Right forelimb (tissue), 1 donor: ENCODE results near the gene KCNN3.

ENCODE experiments used
- DNase-seq: peaks from one replicate; pipeline ENCODE4 v3.0.0-alpha.2; 2018

The KCNN3 gene

DNA sequence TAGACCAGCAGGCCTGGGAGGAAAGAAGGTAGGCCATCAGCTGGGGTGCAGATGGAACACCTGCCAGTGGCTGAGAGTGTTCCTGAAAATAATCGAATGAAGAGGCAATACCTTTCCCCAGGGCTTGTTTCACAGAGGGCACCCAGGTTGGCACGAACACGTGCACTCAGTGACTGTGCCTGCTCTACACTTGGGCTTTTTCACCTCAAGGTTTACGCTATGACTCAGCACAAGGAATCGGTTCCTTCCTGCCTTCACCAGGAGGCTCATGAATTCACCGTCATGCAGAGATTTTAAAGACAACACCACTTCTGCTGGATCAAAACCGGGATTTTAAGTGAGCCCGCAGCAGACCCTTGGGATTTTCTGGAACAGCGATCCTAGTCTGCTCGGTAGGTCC, 143.6 kb downstream of the KCNN3 start:
- no peak for DNase-seq

DNA sequence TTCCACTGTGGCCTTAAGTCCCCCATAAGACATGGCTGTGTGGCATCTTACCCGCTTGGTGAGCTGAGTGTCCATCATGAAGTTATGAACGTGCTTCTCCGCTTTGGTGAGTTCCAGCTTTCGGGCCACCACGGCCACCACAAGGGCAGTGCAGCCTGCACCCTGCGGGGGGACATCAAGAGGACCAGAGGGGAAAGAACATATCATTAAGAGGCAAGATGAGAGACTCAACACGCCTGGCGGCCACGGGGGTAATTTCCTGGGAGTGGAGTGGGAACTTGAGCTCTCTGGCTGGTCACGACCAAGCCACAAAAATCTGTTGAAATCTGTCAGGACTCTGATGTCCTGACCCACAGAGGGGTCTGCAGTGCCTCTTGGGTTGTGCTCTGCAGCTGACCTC, 144.2 kb downstream of the KCNN3 start:
- DNase-seq: no peak

DNA sequence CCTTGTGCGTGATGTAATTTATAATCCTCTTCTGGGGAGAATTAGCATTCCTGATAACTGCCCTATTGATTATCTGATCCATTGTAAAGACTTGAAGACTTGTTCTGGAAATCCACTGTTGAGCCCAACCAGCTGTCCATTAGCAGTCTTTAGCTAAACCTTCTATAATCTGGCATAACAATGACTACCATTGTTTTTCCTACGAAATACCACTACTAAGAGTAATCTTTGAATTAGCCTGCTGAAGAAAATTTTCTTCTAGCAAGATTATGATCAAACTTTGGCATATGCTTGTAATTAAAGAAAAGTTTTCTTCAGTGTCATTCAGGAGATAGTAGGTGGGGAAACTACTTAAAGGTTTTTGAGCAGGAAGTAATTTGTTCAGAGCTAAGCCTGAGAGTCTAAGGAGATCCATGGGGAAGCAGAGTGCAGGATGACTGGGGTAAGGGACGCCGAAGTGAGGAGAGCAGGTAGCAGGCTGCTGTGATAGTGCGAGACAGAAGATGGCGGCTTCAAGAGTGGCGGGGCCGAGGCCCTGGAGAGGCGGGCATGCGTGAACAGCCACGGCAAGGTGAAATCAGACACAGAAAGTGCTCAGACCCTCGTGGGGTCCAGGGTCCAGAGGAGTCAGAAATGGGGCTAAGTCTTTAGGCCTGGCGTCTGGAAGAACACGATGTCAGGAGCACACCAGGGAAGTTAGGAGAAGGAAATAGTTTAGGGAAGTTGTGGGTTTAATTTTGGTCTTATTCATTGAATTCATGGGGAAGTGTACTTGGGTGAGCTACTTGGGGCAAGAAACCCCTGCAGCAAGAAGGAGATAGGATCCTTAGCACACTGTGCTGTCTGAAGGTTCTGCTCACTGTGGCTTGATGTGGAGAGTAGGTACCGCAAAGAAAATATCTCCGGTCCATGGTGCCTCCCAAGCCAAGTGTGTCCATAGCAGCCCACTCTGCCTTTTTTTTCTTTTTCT, 149.5 kb downstream of the KCNN3 start:
- no peak for DNase-seq

DNA sequence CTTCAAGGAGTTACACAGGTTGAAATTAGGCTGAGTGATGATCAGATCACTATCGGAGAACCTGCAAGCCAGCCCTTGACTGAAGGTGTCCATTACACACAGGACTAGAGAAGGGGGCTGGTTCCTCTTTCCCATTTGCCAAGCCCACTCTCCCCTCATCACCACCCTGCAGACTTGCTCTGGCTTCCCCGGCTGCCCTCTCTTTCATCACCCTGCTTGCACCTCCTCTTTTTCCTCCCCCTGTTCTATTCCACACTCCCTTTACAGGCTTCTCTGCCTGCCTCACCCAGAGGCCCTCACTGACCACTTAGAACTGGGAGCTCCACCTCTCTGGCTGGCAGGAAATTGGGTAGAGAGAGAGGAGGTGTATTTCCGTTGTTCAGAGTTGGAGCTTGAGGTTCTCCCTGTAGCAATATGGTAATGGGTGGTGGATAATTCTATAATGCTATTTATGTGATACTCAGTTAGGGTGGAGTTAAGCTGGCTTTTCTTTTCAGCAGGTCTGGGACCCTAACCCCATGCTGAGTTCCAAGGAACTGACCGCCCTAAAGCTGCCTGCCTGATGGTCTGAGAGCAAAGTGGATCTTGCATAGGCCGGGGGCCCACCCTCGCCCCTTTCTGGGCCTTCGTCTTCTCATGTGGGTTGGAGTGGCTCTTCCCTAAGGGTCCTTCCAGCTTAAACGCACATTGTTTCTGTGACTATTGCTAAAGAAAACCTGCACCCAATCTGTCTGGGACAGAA, 150.3 kb downstream of the KCNN3 start:
- DNase-seq: no peak

DNA sequence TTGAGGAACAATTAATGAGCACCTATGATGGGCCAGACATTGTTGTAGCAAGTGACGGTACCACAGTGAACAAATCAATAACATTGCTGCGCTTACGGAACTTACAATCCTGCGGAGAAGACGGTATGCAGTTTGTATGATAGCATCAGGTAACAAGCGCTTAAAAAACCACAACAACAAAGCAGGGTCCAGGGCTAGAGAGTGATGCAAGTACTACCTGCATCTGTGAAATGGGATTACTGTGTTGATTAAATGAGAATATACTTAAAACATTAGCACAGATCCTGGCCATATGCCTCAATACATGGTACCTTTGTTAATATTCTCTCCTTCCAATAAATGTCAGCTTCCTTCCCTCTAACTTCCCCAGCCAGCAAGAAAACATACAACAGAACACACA, 151.5 kb downstream of the KCNN3 start:
- no peak for DNase-seq

DNA sequence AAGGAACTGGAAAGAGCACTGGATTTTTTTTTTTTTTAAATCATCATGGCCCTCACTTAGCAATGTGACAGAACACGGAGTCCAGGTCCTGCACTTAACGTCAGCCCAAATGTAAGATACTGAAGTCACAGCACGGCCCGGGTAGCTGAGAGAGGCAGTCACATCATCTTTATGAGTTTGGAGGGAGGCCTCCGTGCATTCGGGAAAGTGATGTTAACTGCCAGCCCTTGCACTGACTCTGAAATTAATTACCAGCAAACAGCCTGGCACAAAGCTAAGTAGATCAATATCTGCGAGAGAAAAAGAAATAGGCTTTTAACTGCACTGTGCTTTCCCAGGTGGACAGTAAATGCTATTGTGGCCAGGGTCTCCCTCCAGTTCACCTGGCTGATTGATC, 152.6 kb downstream of the KCNN3 start:
- DNase-seq: no peak

DNA sequence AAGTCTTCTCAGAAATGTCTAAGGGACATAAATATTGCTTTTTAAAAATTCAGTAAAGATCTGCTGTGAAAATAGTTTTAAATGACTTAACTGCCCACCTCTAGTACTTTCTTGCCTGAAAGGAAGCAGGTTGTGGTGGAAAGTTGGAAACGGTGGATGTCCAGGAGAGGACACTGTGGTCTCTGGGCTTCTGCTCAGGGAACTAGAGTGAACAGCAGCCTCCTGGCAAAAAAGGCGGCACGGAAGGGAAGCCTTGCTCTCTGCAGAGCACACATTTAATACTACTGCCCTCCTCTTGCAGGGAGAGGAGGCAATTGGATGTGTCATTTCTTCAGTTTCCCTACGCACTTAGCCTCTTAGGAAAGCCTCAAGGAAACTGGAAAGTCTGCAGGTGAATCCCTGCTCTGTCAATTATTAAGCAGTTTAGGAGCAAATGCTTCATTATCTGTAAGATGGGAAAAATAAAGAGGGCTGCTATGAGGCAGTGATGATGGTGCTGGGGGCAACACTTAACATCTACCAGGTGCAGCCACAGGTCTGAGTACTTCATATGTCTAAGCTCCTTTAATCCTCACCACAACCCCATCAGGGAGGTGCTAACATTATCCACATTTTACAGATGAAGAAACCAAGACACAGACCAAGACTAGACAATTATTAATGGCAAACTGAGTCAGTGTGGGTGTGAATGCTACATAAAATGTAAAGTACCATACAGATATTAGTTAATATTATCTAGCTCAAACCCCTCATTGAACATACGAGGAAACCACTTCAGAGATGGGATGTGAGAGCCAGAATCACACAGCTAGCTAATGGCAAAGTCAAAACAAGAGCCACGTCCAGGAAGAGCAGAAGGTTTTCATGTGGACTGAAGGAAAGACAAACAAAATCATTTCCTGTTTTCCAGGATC, 153.2 kb downstream of the KCNN3 start:
- DNase-seq: no peak

DNA sequence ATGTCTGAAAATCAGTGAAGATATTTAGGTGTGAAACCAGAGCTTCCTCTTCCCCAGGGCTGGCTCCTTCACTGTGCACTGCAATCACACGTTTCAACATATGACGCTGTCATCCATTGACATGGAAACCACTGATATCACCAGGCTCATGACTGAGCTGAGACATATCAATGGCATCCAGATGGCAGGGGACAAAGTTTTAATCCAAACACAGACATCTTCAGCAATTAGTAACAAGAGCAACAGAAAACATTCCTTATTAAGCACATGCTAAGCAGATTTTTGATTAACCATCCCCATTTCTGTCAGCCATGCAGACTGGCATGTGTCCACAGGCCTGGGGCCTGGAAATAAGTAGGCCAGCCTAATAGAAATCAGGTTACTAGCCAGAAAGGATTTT, 154.1 kb downstream of the KCNN3 start:
- no peak for DNase-seq

DNA sequence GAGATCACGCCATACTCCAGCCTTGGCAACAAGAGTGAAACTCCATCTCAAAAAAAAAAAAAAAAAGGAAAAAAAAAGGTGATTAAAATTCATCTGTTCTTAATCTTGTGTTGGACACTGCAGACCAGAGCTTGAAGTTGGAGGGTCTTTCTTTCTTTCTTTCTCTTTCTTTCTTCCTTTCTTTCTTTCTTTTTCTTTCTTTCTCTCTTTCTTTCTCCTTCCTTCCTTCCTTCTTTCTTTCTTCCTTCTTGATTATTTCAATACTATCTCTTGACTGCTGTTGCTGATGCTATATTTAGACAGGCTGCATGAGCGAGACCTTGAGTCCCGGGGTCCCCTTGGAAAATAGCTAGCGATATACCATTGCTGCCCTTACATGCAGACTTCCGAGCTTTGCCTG, 154.7 kb downstream of the KCNN3 start:
- DNase-seq: no peak

DNA sequence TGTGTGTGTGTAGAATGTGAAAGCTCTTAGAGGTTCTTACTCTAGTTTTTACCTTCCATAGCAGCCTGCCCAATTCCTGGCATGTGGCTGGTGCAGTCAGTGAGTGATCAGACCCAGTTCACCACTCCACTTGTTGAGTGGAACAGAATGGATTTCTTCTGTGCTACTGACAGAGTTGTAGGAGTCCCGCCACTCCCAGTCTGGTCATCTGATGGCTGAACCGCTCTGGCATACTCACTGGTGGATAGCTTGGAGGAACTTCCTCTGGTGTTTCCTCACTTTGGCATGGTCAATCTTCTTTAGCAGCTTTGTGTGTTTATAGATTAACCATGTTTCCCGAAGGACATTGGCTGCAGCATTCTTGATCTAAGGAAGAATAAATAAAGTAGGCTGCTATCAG, 155.4 kb downstream of the KCNN3 start:
- no peak for DNase-seq

DNA sequence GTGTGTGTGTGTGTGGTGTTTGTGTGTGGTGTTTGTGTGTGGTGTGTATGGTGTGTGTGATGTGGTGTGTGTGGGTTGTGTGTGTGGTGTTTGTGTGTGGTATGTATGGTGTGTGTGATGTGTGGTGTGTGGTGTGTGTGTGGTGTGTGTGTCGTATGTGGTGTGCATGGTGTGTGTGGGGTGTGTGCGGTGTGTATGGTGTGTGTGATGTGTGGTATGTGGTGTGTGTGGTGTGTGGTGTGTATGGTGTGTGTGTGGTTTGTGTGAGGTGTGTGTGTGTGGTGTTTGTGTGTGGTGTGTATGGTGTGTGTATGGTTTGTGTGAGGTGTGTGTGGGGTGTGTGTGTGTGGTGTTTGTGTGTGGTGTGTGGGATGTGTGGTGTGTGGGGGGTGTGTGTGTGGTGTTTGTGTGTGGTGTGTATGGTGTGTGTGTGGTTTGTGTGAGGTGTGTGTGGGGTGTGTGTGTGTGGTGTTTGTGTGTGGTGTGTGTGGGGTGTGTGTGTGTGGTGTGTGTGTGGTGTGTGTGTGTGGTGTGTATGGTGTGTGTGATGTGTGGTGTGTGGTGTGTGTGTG, 155.9 kb downstream of the KCNN3 start:
- DNase-seq: no peak

DNA sequence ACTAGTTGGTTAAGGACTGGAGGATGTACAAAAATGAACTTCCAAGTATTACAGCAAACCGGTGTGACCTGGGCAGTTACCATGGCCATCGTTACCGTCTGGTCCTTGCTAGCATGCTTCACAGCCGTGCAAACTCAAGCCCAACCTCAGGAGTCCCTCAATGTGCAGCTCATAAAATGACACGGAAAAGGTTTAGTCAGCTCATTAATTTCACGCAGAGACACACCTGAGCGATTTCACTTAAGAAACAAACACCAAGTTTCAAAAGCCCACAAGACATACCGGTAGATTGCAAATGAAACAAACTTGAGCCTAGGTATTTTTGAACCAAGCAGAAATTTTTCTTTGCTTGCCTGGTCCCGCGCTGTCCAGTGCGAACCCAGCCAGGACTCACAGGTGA, 157.1 kb downstream of the KCNN3 start:
- no peak for DNase-seq

DNA sequence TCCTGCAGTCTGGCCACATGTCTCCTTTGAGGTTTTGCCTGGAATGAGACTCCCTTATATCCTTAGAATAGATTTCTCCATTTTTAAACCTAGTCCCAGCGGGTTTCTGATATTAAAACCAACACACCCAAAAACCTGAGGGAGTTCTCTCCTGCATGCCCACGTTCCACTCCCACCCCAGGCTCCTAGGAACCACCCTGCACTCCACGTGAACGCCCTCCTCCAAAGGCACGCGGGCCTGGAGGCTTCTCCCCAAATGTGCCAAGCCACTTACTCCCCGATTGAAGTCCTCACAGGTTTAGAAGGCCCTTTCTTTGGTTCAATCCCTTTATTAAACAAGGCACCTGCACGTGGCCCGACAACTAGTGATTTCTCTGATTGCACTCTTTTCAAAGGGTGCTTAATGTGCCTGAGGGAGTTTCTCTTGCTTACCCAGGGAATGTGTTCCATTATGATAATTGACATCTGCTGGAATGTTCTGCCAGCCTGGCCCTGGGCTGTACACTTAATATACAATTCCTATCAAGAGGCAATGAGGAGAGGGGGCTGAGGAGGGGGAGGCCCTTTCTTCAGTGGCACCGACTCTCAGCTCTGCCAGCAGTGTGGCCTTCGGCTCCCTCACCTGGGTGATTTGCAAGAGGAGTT, 157.8 kb downstream of the KCNN3 start:
- no peak for DNase-seq

DNA sequence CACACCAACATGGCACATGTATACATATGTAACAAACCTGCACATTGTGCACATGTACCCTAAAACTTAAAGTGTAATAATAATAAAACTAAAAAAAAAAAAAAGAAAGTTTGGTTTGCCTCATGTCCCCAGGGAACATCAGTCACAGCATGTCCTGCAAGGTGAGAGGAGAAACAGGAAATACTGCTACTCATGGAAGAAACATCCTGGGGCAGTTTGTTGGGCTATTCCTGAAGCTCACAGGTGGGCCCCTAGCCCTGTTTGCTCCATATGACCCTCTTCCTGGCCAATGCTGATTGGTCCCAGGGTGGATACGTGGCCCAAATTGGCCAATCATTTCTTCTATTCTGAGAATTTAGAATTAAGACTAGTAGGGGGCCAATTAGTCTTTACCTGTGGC, 158.7 kb downstream of the KCNN3 start:
- no peak for DNase-seq

DNA sequence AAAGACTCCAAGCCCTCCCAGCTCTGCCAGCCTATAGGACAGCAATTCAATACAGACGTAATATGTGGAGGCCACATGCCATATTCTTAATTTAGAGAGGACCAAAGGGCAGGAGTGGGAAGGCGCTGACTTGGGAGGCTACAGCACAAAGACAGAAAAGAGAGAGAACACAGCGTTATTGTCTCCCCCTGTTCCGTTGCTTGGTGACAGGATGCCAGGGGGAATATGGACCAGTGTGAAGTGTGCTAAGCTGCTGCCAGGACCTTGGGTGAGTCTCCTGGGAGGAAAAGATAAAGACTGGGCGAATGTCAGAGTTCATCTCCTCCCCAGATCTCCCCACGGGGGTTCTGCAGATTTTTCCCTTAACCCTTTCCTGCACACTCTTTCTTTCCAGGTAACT, 160.0 kb downstream of the KCNN3 start:
- no peak for DNase-seq

DNA sequence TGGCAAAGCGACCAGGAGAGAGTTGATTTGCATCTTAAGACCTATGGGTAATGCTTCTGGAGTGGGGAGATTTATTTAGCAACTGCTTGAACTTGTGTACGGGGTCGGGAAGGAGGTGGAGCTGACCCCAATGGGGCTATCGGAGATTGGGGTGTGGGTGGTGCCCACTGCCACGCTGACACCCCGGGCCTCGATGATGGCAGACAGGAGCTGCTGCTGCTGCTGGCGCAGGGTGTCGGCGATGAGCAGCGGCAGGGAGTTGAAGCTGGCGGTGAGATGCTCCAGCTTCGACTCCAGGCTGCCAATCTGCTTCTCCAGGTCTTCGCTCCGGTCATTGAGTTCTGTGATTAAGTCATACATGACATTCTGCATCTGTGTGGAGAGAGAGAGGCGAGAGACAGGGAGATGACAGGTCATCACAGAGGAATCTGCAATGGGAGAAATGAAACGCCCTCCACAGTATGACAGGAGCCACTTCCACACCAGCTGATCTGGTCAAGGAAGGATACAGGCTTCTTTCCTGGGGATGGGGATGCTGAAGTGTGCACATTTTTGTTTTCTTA, 162.1 kb downstream of the KCNN3 start:
- DNase-seq: no peak

DNA sequence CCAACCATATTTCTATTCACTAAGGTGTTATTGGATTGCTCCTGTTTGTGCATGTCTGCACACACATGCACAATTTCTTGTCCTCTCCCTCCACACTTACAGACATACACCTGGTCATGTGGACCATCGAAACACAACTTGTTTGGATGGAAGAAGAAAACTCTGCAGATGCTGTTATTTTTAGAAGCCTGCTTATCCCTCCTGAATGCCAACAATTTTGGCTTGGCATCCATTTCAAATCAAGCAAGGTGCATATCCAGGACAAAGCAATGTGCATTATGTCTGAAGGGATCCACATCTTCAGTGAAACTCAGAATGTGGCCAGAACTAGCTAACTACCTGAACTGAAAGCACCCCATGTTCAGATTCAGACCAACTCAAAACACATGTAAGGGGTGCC, 163.2 kb downstream of the KCNN3 start:
- no peak for DNase-seq

DNA sequence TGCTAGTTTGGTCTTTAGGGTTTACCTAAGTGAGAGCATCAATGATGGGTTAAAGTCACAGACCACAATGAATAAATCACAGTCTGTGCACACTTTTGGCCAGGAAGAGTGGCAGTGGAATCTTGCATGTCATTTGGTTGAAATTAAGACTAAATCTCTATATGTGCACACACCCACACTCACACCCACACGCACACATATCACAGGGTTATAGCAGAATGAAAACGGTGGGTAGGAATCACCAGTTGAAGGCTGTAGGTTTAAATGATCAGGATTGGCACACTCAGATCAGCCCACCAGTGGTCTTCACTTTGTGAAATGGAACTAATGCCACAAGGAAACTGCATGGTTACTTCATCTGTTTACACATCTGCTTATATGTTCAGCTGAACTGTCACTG, 164.5 kb downstream of the KCNN3 start:
- no peak for DNase-seq

DNA sequence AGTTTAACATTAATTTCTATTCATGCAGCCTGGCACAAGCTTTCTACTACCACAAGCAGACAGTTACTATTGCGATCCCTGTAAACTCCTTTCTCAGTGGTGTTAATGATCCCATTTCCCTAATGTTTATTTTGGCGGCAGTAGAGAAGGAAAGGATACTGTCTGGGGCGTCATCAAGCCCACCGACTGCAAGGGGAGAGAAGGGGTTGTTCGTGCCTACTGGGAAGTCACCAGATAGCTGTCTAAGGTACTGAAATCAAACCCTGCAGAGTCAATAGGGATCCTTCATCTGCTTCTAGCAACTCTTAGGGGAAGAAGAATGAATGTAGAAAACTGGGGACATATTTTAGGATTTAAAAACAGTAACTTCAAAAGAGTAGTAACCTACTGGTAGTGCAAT, 166.9 kb downstream of the KCNN3 start:
- no peak for DNase-seq

DNA sequence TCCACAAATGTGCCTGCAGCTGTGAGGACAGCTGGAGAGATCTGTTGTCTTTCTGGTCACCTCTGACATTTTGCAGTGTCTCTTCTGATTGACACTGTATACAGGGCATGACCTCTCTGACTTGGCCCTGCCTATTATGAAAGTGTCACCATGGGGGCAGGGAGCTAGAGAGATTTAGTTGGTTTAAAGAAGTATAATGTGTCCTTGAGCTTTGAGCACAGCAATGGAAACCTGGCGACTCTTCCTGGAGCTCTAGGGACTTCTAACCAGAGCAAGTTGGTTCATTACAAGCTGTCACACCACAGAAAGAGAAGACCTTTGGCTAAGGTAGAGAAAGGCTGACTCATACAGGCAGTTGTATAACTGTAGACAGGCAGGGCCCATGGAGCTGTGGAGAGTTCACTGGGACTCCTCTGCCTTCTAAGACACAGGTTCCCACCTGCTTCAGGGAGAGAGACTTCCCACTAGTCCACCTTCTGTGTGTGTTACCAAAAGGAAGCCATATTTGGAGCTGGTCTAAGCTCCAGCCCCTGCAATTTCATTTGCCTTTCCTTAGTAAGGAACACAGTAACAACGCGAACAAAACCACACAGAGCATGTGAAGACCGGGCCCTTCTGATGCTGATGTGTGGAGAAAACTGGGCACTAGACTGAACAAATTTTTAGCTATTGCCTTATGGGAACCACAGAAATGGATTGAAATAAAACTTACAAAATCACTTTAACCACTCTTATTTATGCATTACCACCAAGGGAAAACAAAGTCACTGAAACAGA, 171.6 kb downstream of the KCNN3 start:
- no peak for DNase-seq

DNA sequence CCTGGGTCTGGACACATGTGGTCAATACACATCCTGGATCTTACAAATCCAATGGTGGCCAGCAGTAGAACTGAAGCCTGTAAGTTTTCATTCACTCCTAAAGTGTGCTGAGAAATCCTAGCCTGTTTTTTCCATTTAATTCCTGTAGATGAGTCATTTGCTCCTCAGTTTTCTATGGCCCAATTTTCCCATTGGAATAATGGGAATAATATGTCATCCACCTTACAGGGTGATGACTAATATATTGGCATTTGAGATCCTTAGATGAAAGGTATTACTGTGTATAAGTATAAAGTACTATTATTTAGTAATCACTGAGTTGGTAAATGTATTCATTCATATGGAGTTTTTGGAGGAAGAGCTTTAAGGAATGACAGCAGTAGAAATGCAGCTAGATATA, 172.4 kb downstream of the KCNN3 start:
- DNase-seq: no peak
